NCI-H2029 treated with DMSO at 0.1 percent for 48 hours (cell line): ENCODE results near the gene SLC6A17.

Source experiments
- DNase-seq: peaks from one replicate; lab custom pipeline; 2025; lab: John Stamatoyannopoulos, UW

SLC6A17 gene

DNA sequence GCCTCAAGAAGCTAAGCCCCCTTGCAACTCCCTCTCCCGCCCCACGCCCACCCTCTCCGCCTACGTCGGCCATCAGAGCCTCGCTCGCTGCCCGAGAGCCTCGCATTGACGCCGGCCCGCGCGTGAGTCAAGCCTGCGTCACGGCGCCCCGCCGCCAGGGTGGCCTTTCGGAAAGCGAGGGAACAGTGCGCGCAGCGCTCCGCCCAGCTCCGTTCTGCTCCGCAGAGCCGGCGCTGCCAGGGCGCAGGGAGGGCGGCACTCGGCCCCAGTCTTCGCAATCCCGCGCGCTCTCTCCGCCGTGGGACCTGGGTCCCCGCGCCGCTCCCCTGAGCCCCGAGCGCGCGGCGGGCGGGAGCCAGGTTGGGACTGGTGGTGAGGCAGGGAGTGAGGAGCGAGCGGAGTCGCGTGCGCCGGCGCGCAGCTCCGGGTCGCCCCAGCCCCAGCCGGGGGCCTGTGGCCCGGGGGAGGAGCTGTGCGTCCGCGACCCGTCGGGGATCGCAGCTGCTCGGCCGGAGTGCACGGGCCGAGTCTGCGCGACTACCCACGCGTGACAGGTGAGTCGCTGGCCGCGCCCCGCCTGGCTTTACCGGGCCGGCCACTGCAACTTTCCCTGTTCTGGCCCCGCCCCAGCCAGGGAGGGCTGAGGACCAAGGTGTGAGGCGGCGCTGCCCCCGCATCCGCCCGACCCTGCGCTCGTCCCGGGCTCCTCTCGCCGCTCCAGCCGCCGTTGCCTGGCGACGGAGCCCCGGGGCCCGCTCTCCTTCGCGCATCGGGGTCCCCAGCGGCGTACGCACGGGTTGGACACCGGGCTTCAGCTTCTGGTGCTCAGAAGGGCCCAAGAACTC is at the start of gene SLC6A17:
TSS of gene SLC6A17 (plus strand) at position 165 of the 845 bp plus-strand sequence. CDS start 16,436 bp downstream, outside the sequence.
- DNase-seq = no peak

DNA sequence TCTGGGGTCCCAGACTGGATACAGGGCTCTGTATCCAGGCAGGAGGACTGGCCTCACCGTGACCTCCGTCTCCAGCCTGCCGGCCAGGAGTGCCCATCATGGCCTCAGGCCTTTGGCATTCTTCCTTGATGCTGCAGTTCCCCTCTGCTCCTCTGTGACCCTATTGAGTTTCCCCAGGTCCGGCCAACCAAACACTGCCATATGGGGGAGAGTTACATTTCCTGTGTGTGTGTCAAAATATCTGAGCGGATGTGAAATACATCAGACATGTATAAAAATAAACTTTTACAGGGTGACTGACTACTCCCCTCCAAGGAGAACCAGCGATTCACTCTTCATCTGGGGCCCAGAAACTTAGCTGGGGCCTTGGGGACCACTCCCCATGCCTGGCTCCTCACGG is 48.2 kb upstream of the SLC6A17 start:
- no peak for DNase-seq

DNA sequence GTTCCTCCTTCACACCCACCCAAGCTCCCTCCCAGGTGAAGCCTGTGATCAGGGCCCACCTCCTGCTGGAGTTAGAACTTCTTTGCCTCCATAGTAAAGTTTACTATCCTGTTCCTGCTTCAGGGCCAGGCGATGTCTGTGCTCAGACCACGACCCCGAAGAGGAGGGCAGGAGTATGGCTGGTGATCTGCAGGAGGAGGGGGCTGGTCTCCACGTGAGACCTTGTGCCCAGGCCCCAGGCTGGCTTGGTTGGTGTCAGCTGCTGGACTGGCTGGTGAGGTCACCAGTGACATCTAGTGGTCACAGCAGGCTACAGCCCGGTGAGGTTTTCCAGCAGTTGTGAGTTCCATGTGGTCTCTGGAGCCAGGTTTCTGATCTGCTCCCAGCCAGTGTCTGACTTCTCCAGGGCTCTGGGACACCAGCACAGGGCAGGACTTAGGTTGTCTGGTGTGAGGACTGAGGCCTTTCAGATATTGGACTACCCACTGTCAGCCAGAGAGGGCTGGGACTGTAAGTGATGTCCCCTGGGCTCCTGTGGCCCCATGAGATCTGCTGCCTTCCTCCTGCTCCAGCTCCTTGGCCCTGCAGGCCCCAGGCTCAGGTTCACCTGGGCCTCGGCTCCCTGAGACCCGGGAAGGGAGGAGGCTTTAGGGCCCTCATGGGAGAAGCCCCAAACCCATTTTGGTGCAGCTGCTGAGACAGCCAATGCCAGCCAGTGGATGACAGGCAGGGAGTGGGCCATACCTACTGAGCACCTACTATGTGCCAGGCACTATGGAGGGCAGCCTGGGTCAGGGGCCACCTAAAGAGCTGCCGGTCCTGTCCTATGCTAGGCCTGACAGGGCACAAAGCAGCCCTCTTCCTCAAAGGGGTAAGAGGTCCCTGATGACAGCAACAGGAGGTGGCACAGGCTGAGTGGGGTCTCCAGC is 44.0 kb upstream of the SLC6A17 start:
- DNase-seq = peak; percentile 18

DNA sequence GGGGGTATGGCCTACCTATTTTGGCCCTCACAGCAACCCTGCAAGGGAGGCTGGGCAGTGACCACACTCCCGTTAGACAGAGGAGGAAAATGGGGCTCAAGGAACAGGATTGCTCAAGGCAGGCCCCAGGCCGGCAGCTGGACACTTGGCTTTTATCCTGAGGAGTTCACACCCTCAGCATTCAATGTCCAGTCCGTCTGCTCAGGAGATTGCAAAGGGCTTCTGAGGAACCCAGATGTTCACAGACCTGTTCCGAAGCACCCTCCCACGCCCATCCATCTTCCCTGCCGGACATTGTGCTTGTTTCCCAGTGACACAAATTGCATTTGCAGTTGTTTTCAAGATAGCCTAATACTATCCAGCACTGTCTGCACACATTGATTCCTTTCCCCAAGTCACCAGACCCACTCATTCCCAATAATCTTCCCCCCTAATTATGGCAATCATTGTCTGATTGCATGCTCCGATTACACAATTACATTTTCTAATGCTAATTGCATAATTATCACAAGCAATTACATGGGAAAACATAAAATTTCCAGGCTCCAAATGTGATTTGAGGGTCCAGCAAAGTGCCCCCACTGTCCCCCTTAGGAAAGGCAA is 42.3 kb upstream of the SLC6A17 start:
- DNase-seq = no peak

DNA sequence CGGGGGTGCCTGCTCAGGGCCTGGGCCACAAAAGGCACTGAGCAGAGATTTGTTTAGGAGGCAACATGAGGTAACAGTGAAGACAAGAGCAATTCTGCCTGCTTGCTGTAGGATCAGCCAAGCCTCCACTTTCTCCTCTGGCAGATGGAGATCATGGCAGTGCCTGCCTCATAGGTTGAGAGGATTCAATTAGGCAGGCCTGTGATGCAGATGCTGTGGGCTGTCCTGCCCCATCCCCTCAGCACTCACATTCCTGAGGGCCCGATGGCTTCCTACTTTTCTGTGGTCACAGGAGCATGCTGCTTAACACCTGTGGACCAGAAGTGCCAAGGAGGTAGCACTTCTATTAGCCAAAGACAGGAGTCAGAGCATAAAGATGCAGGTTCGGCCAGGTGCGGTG is 39.2 kb upstream of the SLC6A17 start:
- DNase-seq = no peak

DNA sequence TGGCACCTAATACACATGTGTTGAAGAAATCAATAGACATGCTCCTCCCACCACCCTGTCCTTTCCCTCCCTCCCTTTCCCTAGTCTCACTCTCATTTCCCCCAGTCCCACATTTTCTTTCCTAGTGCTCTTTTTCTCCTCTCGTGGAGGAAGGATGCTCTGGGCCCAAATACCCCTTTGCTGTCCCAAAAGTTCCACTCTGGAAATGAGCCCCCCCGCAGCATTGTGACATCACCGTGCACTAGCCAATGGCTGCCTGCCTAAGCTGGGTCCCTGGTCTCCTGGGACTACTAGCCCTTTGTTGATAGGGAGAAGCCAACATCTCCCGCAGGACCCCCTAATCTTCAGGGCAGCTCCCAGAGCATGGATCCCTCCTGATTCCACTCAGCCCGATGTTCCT is 38.2 kb upstream of the SLC6A17 start, which contains the start of gene UBL4B:
TSS of gene UBL4B (plus strand) at position 301 of the 400 bp plus-strand sequence. CDS start at position 393, 92 bp downstream.
- no peak for DNase-seq

DNA sequence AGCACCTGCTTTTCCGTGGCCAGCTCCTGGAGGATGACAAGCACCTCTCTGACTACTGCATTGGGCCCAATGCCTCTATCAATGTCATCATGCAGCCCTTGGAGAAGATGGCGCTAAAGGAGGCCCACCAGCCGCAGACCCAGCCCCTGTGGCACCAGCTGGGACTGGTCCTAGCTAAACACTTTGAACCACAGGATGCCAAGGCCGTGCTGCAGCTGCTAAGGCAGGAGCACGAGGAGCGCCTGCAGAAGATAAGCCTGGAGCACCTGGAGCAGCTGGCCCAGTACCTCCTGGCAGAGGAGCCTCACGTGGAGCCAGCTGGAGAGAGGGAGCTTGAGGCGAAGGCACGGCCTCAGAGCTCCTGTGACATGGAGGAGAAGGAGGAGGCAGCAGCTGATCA is 37.6 kb upstream of the SLC6A17 start:
- no peak for DNase-seq

DNA sequence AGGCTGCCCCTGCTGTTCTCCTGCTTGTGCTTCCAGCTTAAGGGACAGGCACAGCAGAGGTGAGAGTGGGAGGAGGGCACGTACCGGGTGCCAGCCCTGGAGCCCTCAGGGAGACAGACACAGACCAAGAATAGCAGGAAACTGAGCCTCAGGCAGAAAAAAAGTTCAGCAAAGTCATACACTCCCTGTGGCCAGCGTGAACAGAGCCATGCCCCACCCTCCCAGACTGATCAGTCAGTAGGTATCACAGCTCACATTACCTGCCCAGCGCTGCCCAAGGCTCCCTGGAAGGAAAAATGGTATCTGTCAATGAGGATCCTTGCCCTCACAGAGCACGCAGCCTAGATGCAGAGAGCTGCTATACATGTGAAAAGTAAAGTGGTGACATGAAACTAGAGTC is 36.7 kb upstream of the SLC6A17 start:
- no peak for DNase-seq

DNA sequence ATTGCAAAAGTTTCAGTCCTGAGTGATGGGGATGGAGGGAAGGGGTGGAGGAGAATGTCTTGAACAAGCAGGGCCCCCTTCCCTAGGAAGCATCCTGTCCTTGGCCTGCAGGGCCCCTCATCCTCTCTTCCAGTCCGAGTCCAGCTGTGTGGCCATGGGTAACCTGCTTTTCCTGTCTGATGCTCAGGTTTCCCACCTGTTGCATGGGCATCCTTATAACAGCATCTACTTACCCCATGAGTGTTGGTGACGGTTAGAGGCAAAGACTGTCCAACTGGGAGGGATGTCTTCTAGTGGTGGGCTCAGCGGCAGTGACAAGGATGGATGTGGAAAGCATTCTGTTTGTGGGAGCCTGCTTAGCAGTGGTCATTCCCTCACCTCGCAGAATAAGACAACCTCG is 36.1 kb upstream of the SLC6A17 start:
- DNase-seq = no peak

DNA sequence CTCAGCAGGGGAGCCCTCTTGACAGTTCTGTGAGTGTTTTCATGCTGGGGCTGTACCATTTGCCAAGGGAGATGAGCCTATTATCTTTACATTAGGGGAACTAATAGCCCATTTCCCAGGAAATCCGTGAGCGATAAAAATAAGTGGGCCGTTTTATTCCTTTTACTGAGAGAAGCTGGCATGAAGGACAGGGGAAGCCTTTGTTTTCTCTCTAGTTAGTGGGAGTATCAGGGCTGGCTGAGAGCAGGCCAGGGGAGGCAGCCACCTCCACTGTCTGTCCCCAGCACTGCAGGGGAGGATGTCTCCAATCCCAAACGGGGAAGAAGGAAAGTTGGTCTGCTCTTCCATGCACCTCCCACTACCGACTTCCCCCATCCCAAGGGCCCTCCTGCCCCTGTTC is 35.5 kb upstream of the SLC6A17 start:
- no peak for DNase-seq

DNA sequence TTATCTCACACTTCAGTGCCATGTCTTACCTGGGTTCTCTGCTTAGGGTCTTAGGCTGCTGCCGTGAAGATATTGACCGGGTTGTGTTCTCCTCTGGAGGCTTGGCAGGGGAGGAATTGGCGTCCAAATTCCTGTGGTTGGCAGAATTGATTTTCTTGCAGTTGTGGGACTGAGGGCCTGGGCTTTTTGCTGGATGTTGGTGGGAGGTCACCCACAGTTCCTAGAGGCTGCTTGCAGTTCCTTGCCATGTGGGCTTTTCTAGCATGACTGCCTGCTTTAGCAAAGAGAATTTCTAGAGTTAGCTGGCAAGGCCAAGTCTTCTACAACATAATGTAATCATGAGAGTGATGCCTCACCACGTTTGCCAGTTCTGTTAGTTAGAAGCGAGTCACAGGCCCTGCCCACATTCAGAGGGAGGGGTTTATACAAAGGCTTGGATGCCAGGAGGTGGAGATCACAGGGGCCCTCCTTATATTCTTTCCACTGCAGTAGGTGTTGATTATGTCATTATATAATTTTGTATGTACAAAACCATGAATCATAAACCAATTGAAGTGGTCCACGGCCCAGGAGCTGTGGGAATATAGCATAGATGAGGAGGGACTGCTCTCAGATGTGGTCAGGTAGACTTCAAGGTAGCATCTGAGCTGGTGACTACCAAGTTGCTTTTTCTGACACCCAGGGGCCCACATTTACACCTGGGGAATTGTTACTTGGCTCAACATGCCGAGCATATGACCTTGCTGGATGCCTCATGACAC is 31.5 kb upstream of the SLC6A17 start:
- peak; percentile 53 for DNase-seq

DNA sequence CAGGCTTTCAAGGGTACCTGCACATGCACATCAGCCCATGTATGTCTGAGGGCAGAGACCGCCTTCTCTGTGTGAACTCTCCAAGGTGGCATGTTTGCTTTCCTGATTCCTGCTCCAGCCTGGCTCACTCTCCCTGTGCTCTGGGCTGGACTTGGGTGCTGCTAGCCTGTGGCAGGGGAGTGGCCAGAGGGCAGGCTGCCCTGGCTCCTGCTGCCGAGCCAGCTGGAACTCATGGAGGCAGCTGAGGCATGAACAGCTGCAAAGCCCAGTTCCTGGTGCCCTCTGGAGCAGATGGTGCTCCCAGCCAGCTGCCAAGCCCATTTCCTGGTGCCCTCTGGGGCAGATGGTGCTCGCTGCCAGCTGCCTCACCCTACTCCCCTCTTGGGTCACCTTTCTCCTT is 30.5 kb upstream of the SLC6A17 start:
- peak; percentile 67 for DNase-seq

DNA sequence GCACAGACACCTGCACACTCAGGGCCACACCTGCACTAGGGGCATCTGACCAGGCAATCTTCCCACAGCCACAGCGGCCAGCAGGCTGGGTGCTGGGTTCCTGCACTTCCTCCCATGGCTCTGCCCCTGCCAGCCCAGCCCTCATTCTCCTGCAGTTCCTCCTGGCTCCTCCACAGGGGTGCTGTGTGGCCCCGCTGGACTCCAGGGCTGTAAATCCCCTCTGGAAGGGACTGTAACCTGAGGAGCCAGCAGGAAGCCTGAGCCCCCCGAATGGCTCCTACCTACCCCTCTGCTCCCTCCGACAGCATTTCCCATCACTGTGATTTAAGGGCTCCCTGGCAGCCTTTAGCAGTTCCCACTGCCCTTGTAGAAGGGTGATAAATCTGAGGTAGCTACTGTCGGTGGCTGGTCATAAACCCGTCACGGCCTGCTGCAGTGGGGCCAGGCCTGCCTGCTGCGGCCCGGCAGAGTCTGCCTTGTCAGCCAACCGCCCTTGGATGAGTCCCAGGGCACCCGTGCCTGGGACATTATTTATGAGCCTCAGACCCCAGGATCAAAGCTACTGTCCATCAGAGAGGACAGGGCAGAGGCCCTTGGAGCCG is 29.2 kb upstream of the SLC6A17 start:
- DNase-seq = no peak

DNA sequence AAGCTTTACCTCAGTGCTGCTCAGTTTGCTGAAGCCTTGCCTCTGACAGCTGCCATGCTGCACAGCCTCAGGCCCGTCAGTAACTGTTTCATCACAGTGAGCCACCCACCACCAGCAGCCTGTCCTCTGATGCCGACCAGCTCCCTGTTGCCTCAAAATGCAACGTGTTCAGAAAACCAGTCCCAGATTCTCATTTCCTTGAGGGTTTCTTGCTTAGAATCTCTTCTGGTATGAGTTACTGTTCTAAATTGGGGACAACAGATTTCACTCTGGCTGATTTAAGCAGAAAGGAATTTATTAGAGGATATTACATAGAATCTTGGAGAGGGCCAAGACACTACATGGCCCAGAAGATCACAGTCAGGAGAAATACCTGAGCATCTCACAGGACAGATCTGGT is 27.1 kb upstream of the SLC6A17 start:
- no peak for DNase-seq

DNA sequence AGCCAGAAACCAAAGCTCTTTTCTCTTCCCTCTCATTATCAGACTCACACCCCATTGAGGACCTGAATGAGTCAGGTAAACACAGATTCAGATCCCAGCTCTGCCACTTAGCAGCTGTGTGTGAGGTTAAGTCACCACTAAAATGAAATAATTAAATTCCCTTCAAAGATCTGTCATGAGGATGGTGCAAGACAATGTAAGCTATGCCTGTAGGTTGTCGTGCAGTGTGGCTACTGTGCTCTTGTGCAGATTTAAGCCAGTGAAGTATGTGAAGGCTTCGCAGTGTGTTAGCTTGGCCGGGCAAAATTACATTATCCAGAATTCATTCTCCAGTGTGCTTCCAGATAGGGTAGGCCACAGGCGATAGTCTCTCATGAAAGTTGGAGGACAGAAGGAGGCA is 24.5 kb upstream of the SLC6A17 start:
- DNase-seq = peak; percentile 58

DNA sequence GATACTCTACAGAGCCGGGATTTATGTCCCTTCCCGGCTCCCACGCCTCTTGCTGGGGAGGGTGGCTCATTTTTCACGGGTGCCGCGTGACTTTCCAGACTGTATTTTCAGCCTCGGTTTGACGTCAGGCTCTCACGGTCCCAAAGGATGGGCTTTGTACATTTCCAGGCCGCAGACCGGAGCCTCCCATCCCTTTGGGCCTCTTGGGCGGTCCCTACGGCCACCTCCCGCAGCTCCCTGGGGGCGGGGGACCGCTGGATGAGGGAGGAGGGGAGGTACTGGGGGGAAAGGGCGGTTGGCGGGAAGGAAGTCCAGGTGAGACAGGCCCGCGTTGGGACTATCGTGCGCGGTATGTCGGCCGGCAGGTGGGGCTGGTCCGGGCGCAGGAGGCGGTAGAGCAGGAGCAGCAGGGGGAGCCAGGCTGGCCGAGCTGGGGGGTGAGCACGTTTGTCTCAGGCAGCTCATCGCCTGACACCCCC is 20.1 kb upstream of the SLC6A17 start:
- no peak for DNase-seq

DNA sequence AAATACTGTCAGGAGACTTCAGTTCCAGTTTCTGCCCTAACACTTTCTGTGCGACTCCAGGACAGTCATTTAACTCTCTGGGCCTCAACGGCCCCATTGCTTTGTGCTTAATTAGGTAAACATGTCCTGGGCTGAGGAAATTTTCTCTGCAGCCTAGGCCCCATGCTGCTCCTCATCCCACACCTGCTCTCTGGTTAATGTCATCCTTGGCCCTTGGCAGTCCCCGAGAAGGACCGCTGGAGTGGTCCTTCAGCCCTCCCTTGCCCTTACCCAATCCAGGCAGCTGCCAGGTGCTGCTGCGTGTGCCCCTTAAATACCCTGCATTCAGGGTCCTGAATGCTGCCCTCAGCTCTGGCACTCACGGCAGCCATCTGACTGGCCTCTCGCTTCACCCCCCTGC is 19.3 kb upstream of the SLC6A17 start:
- DNase-seq = peak; percentile 64

DNA sequence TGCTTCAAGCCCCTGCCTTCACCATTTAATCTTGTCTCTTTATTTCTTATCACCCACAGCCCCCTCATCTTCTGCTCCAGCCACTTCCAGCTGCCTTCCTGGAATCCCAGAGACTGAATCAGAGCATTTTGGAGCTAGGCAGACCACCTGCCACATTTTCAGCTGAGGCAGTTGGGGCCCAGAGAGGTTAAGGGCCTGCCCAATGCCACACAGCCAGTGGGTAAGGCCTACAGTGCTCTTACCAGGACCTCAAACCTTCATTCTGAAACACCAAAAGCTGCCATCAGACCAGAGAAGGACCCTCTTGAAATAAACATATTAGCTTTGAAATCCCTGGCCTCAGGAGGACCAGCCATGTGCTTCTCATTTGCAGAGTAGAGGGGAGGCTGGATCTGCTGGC is 17.6 kb upstream of the SLC6A17 start:
- DNase-seq = no peak

DNA sequence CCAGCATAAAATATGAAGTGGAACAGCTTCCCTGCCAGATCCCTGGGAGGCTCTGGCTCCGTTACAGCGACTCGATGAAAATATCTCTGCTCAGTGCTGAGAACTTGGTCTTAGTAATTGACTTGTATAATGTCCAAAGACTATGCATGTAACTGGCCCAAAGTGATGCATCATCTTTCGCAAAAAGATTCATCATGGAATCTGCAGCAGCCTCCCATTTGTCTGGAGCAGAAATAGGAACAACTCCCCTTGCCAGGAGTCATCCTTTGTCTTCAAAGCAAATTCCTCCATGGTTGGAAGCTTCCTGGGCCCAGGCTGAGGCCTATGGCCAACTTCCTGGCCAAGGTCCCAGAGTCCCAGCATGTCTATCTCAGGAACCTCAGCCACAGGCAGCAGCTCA is 16.9 kb upstream of the SLC6A17 start:
- DNase-seq = no peak

DNA sequence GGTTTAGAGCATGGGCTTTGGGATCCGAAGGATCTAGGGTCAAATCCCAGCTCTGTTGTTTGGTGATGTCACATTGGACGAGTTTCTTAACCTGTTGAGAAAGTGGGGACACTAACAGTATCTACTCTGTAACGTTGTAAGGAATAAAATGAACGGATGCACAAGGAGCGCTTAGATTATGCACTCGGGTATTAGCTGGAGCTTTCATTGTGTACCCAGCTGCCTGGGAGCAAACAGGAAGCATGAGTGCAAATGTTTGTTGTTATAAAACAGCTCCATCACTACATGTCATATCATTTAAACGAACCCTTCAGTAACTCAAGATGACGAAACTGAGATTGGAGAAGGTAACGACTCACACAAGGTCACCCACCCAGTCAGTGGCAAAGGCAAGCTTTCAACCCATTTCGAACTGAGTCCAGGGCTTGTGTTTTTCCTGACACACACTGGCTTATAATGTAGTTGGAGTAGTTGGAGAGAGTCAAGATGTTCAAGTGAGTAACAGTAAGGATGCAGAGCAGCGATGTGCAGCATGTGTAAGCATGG is 16.2 kb upstream of the SLC6A17 start:
- peak; percentile 75 for DNase-seq

DNA sequence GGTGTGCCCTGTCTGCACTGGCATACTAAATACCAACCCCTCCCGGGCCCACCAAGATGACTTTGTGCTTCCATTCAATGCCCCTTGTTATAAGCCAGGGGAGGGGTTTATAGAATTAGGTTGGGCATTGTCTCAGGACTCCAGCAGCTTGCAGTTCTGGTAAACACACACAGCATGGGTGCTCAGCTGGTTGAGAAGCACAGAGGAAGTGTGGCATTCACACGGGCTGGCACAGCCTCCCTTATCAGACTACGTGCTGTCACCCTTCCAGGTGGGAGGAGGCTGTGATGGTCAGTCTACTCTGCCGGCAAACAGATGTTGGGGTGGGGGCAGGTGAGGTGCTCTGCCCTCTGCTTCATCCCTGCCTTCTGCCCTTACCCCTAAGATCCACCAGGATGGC is 15.0 kb upstream of the SLC6A17 start:
- DNase-seq = peak; percentile 61
